ENCODE measurements around the gene H2BK1.

Gene H2BK1

DNA sequence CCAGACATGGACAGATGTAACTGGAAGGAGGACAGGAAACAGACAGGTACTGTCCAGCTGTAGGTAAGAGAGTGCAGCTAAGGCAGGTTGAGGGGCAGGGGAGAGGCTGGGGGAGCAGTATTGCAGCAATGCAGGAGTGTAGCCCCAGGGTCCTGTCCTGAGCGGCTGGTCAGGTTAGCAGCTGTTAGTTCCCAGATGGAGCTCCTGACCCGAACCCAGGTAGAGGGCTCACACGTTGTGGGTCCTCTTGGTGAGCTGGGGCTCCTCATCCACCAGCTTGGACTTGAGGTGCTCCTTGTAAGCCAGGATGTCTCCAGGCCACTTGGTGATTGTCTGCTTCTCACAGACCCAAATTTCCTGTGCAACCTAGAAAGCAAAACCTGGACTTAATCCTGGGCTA lies 3.5 kb upstream of the H2BK1 start:
- Histone ChIP-seq H3K27me3 (ENCODE audit: insufficient read depth, low read depth) (no peaks in the 10 kb centered on the region), H3K36me3 (ENCODE audit: insufficient read depth) (peaks cover 16% of the 10 kb centered on the region; the same call in 1 of the 2 replicates), H4K20me1 (ENCODE audit: insufficient read depth) (no peaks in the 10 kb centered on the region), H3K9ac (no peak overlapping the region), H3K4me1 (ENCODE audit: low read depth, poor library complexity, severe bottlenecking) (no peaks in the 10 kb centered on the region), H3K4me2 (no peak overlapping the region), H3K4me3 (IDR thresholded peaks at IDR 0.05; ENCODE audit: insufficient read depth, low read depth, low read length) (no peak overlapping the region), H3K79me2 (ENCODE audit: insufficient read depth, low read depth) (no peaks in the 10 kb centered on the region), H3K27ac (no peak overlapping the region), H2AFZ (ENCODE audit: low read depth) (no peak overlapping the region)
- TF ChIP-seq CTCF (conservative IDR thresholded peaks at IDR 0.05; ENCODE audit: low read depth, low read length), result no peak

GRCh38 chr7:151212626-151213025 lies 2.3 kb upstream of the H2BK1 start:
- Histone ChIP-seq H3K9ac (no peak overlapping the region), H3K27ac (no peak overlapping the region), H3K4me3 (IDR thresholded peaks at IDR 0.05; ENCODE audit: insufficient read depth, low read depth, low read length) (no peak overlapping the region), H4K20me1 (ENCODE audit: insufficient read depth) (no peaks in the 10 kb centered on the region), H3K4me1 (ENCODE audit: low read depth, poor library complexity, severe bottlenecking) (no peaks in the 10 kb centered on the region), H3K79me2 (ENCODE audit: insufficient read depth, low read depth) (no peaks in the 10 kb centered on the region), H3K27me3 (ENCODE audit: insufficient read depth, low read depth) (peaks cover 3% of the 10 kb centered on the region; the same call in 1 of the 2 replicates), H3K4me2 (no peak overlapping the region), H2AFZ (ENCODE audit: low read depth) (no peak overlapping the region), H3K36me3 (ENCODE audit: insufficient read depth) (peaks cover 12% of the 10 kb centered on the region; the same call in 1 of the 2 replicates)
- TF ChIP-seq CTCF (conservative IDR thresholded peaks at IDR 0.05; ENCODE audit: low read depth, low read length), result no peak

GRCh38 chr7:151211155-151211772 lies 976 bp upstream of the H2BK1 start:
- Histone ChIP-seq H3K4me2 (no peak overlapping the region), H3K36me3 (ENCODE audit: insufficient read depth) (peaks cover 6% of the 10 kb centered on the region; the same call in 1 of the 2 replicates), H2AFZ (ENCODE audit: low read depth) (no peak overlapping the region), H3K79me2 (ENCODE audit: insufficient read depth, low read depth) (no peaks in the 10 kb centered on the region), H3K4me3 (IDR thresholded peaks at IDR 0.05; ENCODE audit: insufficient read depth, low read depth, low read length) (no peak overlapping the region), H3K9ac (no peak overlapping the region), H4K20me1 (ENCODE audit: insufficient read depth) (no peaks in the 10 kb centered on the region), H3K27me3 (ENCODE audit: insufficient read depth, low read depth) (peaks cover 16% of the 10 kb centered on the region), H3K4me1 (ENCODE audit: low read depth, poor library complexity, severe bottlenecking) (no peaks in the 10 kb centered on the region), H3K27ac (no peak overlapping the region)
- no peak for TF ChIP-seq CTCF (conservative IDR thresholded peaks at IDR 0.05; ENCODE audit: low read depth, low read length)

DNA sequence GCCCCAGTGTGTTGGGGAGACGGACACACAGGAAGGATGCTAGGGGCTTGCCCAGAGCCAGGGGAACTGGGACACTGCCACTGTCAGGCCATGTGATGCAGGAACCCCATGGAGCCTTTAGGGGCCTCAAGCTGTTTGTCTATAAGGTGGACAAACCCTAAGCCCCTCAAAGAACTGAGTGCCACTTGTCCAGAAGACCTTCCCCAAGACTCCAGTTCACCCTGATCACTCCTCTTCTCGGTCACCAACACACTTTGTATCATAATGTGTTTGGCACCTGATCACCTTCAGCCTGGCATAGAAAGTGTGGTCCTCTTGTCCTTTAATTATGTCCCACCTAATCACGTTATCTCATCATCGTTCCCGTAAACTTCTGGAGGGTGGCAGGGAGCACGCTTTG lies 700 bp downstream of the H2BK1 start:
- Histone ChIP-seq H3K27me3 (ENCODE audit: insufficient read depth, low read depth) (peaks cover 33% of the 10 kb centered on the region), H3K4me2 (no peak overlapping the region), H3K27ac (no peak overlapping the region), H3K4me1 (ENCODE audit: low read depth, poor library complexity, severe bottlenecking) (no peaks in the 10 kb centered on the region), H3K4me3 (IDR thresholded peaks at IDR 0.05; ENCODE audit: insufficient read depth, low read depth, low read length) (no peak overlapping the region), H4K20me1 (ENCODE audit: insufficient read depth) (no peaks in the 10 kb centered on the region), H2AFZ (ENCODE audit: low read depth) (no peak overlapping the region), H3K79me2 (ENCODE audit: insufficient read depth, low read depth) (no peaks in the 10 kb centered on the region), H3K9ac (no peak overlapping the region), H3K36me3 (ENCODE audit: insufficient read depth) (peaks cover 5% of the 10 kb centered on the region; the same call in 1 of the 2 replicates)
- no peak for TF ChIP-seq CTCF (conservative IDR thresholded peaks at IDR 0.05; ENCODE audit: low read depth, low read length)
